ENCODE data around the gene CUL9.
A peak's percentile ranks its signal among the peaks of the same experiment; 100 is the strongest.

Gene CUL9

DNA sequence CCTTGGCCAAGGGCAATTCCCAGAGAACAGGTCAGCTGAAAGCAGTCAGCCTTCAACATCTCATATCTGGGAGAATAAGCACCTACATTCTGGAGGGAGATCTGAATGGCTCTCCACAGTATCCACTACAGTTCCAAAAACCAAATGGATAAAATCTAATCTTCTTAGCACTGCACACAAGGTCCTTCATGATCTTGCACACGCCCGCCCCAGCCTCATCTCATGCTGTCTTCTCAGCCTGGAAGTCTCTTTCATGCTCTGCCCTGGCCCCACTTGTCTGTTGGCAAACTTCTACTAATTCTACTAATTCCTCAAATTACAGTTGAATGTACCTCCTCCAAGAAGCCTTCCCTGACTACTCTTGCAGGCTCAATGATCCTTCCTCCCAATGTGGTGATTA, 59.5 kb downstream of the CUL9 start:
- Mint-ChIP-seq H3K27me3 (ENCODE audit: low read depth) (peaks cover 24% of the 10 kb centered on the region), H3K9me3 (peaks cover 8% of the 10 kb centered on the region), H3K36me3 (ENCODE audit: low read depth) (peaks cover 2% of the 10 kb centered on the region), H3K27ac (no peak overlapping the region), H3K4me1 (ENCODE audit: low read depth) (peaks cover 6% of the 10 kb centered on the region), H3K4me3 (no peak overlapping the region)
- DNase-seq (ENCODE audit: low spot score): no peak

DNA sequence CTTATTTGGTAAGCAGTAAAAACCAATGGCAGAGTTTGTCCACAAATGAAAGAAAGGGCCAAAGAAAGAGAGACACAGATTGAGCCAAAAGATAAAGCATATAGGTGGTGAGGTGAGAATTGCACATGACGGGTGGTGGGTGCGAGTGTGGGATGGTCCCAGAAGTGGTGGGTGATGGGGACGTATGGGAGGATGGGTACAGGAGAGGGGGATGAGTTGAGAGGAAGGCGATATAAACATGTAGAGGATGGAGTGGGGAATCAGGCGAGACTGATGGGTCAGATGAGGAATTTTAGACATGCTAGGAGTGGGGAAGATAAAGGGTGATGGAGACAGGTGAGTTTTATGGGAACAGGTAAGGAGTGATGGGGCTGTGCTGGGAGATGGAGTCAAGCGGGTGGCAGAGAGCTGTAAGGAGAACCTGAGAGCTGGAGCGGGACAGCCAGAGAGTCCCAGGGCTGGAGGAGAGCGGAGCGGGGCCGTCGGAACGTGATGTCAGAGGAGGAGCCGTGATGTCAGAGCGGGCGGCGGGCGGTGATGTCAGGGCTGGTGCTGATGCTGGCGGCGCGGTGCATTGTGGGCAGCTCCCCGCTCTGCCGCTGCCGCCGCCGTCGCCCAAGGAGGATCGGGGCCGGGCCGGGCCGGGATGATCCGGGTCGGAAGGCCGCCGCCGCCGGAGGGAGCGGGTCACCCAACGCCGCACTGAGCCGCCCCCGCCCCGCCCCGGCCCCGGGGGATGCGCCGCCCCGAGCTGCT, 61.1 kb downstream of the CUL9 start, which contains the start of gene TTBK1:
Gene TTBK1, plus strand, starts transcription at position 574 of the 756 bp plus-strand sequence. CDS start 3,180 bp downstream, outside the sequence.
- H3K36me3 Mint-ChIP-seq (ENCODE audit: low read depth): peaks cover 2% of the 10 kb centered on the region
- peaks cover 16% of the 10 kb centered on the region for H3K4me1 Mint-ChIP-seq (ENCODE audit: low read depth)
- no peak within 1 kb of the TSS for H3K27ac Mint-ChIP-seq
- H3K4me3 Mint-ChIP-seq: no peak within 1 kb of the TSS
- H3K27me3 Mint-ChIP-seq (ENCODE audit: low read depth): peaks cover 19% of the 10 kb centered on the region
- H3K9me3 Mint-ChIP-seq: peaks cover 8% of the 10 kb centered on the region
- no peak for DNase-seq (ENCODE audit: low spot score)

DNA sequence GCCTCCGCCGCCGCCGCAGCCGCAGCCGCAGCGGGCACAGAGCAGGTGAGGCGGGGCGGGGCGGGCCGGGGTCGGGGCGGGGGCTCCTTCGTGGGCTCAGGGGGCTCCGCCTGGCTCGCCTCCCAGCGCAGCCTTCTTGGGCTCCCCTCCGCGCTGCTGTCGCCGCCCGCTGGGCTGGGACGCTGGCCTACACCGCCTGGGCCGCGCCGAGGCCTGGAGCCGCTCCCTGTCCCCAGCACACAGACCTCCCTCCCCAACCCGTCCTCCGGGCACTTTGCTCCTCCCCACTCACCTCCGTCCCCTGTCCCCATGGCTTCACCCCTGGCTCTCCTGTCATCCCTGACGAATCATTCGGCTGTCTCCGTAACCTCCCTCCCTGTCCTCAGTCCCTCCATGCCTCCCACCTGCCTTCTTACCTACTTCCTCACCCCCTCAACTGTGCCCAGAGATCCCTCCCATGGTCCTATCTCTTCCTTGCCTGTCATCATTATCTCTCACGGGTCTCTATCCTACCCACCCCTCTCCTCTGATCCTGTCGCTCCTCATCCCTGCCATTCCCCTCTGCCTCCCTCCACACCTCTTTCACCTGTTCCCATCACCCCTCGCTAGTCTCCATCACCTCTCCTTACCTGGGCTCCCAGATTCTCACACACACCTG, 61.8 kb downstream of the CUL9 start:
- no peak overlapping the region for H3K27ac Mint-ChIP-seq
- peaks cover 19% of the 10 kb centered on the region for H3K27me3 Mint-ChIP-seq (ENCODE audit: low read depth)
- H3K4me1 Mint-ChIP-seq (ENCODE audit: low read depth): peaks cover 16% of the 10 kb centered on the region
- DNase-seq (ENCODE audit: low spot score): no peak
- H3K9me3 Mint-ChIP-seq: peaks cover 8% of the 10 kb centered on the region
- peaks cover 2% of the 10 kb centered on the region for H3K36me3 Mint-ChIP-seq (ENCODE audit: low read depth)
- no peak overlapping the region for H3K4me3 Mint-ChIP-seq

DNA sequence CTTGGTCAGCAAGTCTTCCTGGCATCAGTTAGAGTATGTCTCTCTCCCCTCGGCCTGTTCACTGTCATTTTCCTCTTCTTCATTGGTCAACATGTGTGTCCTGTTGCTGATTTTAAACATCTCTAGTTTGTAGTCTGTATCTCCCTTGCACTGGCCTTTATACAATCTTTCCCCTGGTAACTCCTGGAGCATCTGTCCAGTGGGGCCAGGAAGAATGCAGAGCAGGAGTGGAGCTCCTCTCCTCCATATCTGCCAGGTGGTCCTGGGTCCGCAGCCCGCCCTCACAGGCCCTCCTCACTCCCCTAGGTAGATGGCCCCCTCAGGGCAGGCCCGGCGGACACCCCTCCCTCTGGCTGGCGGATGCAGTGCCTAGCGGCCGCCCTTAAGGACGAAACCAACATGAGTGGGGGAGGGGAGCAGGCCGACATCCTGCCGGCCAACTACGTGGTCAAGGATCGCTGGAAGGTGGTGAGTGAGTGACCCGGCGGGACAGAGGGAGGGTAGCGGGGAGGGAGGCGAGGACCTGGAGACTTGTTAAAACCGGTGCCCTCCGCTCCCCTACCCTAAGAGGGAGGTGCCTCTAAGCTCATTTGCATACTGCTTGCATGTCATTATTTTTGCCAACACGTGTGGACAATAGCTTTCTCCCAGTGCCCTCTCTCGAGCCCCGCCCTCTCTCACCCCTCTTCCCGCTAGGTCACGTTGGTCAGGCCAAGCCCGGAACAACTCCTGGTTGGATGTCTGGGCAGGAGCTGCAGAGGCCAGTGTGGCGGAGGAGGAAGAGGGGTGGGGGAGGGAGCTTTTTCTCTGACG, 64.5 kb downstream of the CUL9 start:
- peaks cover 16% of the 10 kb centered on the region for H3K4me1 Mint-ChIP-seq (ENCODE audit: low read depth)
- no peaks in the 10 kb centered on the region for H3K36me3 Mint-ChIP-seq (ENCODE audit: low read depth)
- H3K4me3 Mint-ChIP-seq: peak overlapping the region; percentile 80
- DNase-seq (ENCODE audit: low spot score): no peak
- H3K9me3 Mint-ChIP-seq: no peaks in the 10 kb centered on the region
- H3K27me3 Mint-ChIP-seq (ENCODE audit: low read depth): peaks cover 14% of the 10 kb centered on the region
- H3K27ac Mint-ChIP-seq: no peak overlapping the region

DNA sequence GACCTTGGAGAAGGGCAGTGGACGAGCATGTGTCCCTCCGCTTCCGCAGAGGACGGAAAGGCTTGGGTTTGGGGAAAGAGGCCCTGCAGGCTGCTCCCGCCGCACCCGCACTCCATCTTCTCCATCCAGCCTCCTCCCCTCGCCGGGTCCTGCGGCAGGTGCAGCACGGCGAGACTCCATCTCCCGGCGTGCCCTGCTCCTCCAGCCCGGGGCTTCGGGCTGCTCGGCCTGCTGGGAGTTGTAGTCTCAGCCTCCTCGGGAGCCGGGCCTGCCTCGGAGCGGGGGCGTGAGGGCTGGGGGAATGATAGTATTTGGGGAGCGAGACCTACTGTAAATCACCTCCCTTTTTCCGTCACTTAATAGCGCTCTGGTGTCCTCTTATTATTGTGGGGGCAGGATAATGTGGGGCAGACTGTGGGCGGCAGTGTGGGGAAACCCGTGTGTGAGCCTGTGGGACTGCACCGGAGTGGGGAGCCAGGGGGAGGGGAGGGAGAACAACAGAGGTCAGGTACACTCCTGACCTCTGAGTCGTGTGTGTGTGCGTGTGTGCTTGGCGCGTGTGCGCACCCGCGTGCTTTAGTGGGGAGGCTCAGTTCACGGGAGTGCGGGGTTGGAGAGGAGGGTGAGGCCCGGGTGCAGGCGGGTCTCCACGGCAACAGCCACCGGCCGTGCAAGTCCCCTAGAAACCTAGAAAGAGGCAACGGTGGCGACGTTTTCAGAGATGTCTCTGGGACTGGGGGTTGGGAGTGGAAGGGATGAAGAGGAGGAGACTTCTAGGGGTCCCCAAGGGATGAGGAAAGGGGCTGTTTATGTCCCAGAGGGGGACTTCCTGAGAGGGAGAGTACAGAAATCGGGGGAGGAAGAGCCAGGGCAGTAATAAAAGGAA, 65.4 kb downstream of the CUL9 start:
- DNase-seq (ENCODE audit: low spot score): peak; percentile 84
- Mint-ChIP-seq H3K9me3 (no peaks in the 10 kb centered on the region), H3K4me3 (peak overlapping the region; percentile 80), H3K27ac (peak overlapping the region; percentile 67), H3K27me3 (ENCODE audit: low read depth) (peaks cover 19% of the 10 kb centered on the region), H3K36me3 (ENCODE audit: low read depth) (no peaks in the 10 kb centered on the region), H3K4me1 (ENCODE audit: low read depth) (peaks cover 16% of the 10 kb centered on the region)

DNA sequence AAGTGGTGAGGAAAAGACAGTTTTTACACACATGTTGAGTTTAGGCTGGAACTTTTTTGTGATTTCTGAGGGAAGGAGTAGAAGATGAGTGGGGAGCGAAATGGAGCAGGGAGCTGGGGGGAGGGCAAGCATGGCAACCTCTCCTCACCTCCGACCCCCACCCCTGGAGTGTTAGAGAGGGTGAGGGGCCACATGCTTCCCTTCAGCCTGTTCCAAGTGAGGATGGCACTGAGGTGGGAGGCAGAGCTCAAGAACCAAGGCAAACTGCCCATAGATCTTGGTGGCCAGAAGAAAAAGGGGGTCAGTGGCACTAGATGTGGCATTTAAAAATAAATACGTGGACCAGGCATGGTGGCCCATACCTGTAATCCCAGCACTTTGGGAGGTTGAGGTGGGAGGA, 66.1 kb downstream of the CUL9 start:
- no peak for DNase-seq (ENCODE audit: low spot score)
- Mint-ChIP-seq H3K27me3 (ENCODE audit: low read depth) (peaks cover 19% of the 10 kb centered on the region), H3K9me3 (no peaks in the 10 kb centered on the region), H3K4me1 (ENCODE audit: low read depth) (peaks cover 16% of the 10 kb centered on the region), H3K4me3 (peak overlapping the region; percentile 80), H3K27ac (no peak overlapping the region), H3K36me3 (ENCODE audit: low read depth) (no peaks in the 10 kb centered on the region)

DNA sequence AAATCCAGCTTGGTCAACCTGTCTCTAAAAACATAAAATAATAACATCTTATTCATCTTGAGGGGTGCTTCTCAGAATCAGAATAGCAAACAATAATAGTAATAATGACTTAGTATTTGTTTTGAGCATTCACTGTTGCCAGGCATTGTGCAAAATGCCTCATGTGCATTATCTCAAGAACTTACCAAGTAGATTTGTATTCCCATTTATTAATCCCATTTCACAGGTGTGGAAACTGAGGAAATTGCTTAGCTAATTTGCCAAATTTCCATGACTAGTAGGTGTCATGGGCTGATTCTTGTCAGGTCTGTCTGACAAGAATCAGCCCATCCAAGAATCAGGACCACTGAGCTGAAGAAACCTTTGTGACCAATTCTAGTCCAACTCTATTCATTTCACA, 66.8 kb downstream of the CUL9 start:
- Mint-ChIP-seq H3K9me3 (no peaks in the 10 kb centered on the region), H3K27ac (no peak overlapping the region), H3K36me3 (ENCODE audit: low read depth) (no peaks in the 10 kb centered on the region), H3K27me3 (ENCODE audit: low read depth) (peaks cover 19% of the 10 kb centered on the region), H3K4me3 (no peak overlapping the region), H3K4me1 (ENCODE audit: low read depth) (peaks cover 16% of the 10 kb centered on the region)
- no peak for DNase-seq (ENCODE audit: low spot score)

DNA sequence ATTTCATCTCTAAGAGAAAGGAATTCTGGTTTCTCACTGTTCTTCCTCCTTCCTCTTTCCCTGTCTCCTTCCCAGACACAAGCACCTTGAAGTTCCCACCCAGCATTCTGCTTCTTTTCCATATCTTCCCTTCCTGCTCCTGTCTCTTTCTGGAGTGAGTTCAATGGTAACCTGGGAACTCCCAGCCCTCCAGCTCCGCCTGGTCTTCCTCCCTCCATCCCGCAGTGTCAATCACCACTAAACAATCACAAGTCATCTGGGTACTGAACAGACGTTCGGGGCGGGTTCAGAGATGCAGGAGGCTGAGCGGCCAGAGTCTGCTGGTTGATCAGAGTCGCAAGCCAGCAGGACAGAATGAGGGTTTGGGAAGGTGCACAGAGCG, 69.0 kb downstream of the CUL9 start:
- DNase-seq (ENCODE audit: low spot score): no peak
- Mint-ChIP-seq H3K27ac (no peak overlapping the region), H3K9me3 (no peaks in the 10 kb centered on the region), H3K27me3 (ENCODE audit: low read depth) (peaks cover 19% of the 10 kb centered on the region), H3K4me3 (no peak overlapping the region), H3K4me1 (ENCODE audit: low read depth) (peaks cover 16% of the 10 kb centered on the region), H3K36me3 (ENCODE audit: low read depth) (no peaks in the 10 kb centered on the region)

DNA sequence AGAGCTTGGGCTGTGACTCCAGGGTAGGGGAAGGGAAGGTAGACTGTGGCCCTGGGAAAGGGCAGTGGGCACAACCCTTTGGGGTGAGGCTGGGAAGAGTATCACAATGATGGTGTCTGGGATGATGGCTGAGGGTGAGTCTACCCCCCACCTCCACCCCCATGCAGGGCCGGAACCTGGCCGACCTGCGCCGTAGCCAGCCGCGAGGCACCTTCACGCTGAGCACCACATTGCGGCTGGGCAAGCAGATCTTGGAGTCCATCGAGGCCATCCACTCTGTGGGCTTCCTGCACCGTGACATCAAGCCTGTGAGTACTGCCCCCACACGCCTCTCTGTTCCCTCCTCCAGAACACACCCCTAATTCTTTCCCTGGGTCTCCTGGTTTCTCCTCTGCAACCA, 71.4 kb downstream of the CUL9 start:
- Mint-ChIP-seq H3K27me3 (ENCODE audit: low read depth) (peaks cover 16% of the 10 kb centered on the region), H3K9me3 (no peaks in the 10 kb centered on the region), H3K4me1 (ENCODE audit: low read depth) (peaks cover 10% of the 10 kb centered on the region), H3K27ac (no peak overlapping the region), H3K4me3 (no peak overlapping the region), H3K36me3 (ENCODE audit: low read depth) (no peaks in the 10 kb centered on the region)
- no peak for DNase-seq (ENCODE audit: low spot score)

DNA sequence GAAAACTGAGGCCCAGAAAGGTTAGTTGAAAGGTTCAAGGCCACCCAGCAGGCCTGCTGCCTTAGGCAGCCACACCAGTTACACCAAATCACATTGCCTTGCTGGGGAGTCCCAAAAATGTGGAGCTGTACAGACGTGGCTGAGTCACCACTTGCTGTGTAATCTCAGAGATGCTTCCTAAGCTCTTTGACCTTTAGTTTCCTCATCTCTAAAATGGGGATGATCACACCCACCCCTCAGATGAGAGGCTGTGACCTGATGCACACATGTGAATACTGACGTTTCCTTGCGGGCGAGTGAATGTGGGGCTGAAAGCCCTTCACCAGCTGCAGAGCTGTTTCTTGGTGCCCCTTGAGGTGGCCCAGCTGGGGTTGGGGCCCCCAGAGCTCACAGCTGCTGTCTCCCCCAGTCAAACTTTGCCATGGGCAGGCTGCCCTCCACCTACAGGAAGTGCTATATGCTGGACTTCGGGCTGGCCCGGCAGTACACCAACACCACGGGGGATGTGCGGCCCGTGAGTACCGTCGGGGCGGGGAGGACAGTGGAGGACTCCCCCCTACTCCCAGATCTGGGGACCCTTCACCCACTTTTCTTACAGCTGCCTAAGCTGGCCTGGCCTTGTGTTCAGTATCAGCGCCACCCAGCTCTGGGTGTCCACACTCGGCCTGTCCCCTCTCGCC, 72.3 kb downstream of the CUL9 start:
- Mint-ChIP-seq H3K4me3 (no peak overlapping the region), H3K4me1 (ENCODE audit: low read depth) (peaks cover 10% of the 10 kb centered on the region), H3K27ac (no peak overlapping the region), H3K36me3 (ENCODE audit: low read depth) (no peaks in the 10 kb centered on the region), H3K27me3 (ENCODE audit: low read depth) (peaks cover 13% of the 10 kb centered on the region), H3K9me3 (no peaks in the 10 kb centered on the region)
- peak; percentile 60 for DNase-seq (ENCODE audit: low spot score)

DNA sequence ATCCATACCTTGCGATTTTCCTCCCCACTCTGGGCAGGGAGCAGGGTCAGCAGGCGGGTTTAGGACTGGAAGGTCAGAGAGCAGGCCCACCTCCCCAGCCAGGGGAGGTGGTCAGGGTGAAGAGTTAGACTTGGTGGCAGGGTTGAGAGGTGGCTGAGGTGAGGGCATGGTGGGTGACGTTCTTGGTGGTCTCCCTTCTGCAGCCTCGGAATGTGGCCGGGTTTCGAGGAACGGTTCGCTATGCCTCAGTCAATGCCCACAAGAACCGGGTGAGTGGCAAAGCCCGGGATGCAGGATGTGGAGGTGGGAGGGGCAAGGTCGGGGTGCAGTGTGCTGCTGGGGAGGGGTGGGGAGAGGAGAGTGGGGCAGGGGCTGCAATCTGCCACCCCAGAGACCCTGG, 72.8 kb downstream of the CUL9 start:
- no peak overlapping the region for H3K27ac Mint-ChIP-seq
- no peaks in the 10 kb centered on the region for H3K36me3 Mint-ChIP-seq (ENCODE audit: low read depth)
- no peak for DNase-seq (ENCODE audit: low spot score)
- H3K27me3 Mint-ChIP-seq (ENCODE audit: low read depth): peaks cover 13% of the 10 kb centered on the region
- H3K9me3 Mint-ChIP-seq: no peaks in the 10 kb centered on the region
- peaks cover 10% of the 10 kb centered on the region for H3K4me1 Mint-ChIP-seq (ENCODE audit: low read depth)
- no peak overlapping the region for H3K4me3 Mint-ChIP-seq

DNA sequence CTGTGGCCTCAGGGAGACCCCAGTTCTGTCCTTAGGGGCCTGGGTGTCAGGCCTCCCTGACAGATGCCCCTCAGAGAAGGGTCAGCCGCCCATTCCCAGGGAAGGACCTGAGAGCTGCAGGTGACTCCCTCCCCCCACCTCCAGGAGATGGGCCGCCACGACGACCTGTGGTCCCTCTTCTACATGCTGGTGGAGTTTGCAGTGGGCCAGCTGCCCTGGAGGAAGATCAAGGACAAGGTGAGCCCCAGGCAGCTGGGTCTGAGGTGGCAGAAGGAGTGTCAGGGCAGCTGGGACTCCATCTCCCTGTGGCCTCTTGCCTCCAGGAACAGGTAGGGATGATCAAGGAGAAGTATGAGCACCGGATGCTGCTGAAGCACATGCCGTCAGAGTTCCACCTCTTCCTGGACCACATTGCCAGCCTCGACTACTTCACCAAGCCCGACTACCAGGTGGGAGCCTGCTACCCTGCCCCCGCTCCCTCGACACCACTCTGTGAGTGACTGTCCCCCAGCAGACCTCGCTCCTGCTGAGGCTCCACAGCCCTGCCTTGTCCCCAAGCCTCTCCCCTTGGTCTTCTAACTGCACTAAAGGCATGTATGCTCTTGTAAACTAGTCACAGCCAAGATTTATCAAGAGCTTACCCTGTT, 73.5 kb downstream of the CUL9 start:
- H3K27me3 Mint-ChIP-seq (ENCODE audit: low read depth): peaks cover 13% of the 10 kb centered on the region
- no peak overlapping the region for H3K4me3 Mint-ChIP-seq
- H3K36me3 Mint-ChIP-seq (ENCODE audit: low read depth): no peaks in the 10 kb centered on the region
- H3K4me1 Mint-ChIP-seq (ENCODE audit: low read depth): peaks cover 10% of the 10 kb centered on the region
- no peak overlapping the region for H3K27ac Mint-ChIP-seq
- DNase-seq (ENCODE audit: low spot score): no peak
- H3K9me3 Mint-ChIP-seq: no peaks in the 10 kb centered on the region

All from T-helper 2 cell treated with Interferon-gamma antibody and Interleukin-4, amounts not matched to agents 5 μg/mL and 100 μg/mL, for 36 hours (primary cell).